Measurements from ENCODE around the gene CCDC80. TPM values are rescaled to one million over a fixed set of nuclear protein-coding genes. Genes with fewer than 3 reads are reported as not detected.

The CCDC80 gene
- total RNA-seq, 1 donor from 2014 or later, result 9.1 TPM

DNA sequence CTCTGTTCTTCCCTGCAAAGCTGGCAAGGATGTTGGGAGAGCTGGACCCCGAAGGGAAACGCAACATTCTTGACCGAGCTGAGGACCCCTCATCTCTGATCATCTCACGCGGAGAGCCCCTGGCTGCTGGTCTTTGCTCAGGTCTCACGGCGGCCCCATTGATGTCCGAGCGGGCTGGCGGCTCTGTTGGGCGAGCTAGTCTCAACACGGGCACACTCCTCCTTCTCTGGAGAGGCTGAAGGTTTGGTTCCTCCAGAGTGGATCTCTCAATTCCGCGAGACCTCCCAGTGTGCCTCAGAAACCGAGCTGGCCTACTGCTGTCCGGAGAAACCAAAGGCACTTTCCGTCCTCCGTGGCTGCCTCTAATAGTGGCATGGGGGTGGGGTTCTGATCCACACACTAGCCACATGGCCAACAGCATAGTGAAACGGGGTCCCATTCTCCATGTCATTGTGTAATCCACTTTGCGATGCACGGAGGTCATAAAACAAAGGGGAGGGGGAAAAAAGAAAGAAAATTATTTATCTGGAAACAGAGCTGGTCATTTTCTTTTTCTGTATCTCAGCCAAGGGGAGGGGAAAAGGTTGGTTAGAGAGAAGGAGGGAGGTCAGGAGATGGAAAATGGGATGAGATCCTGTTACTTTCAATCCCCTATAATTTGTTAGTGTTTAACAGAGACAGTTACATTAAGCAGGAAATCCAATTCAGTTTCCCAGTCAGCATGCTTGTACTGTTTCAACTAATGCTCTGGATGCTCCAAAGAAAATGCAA is 1.3 kb downstream of the CCDC80 start:
- H3K4me3 Mint-ChIP-seq (ENCODE audit: low read depth), result no peak overlapping the region
- H3K27ac Mint-ChIP-seq, result no peak overlapping the region
- peaks cover 8% of the 10 kb centered on the region for H3K4me1 Mint-ChIP-seq (ENCODE audit: low read depth)
- no peaks in the 10 kb centered on the region for H3K9me3 Mint-ChIP-seq (ENCODE audit: low read depth)
- DNase-seq (ENCODE audit: low spot score, unreplicated experiment), result no peak
- no peaks in the 10 kb centered on the region for H3K27me3 Mint-ChIP-seq
- no peaks in the 10 kb centered on the region for H3K36me3 Mint-ChIP-seq (ENCODE audit: insufficient read depth)
- TF ChIP-seq, protein P1, sequence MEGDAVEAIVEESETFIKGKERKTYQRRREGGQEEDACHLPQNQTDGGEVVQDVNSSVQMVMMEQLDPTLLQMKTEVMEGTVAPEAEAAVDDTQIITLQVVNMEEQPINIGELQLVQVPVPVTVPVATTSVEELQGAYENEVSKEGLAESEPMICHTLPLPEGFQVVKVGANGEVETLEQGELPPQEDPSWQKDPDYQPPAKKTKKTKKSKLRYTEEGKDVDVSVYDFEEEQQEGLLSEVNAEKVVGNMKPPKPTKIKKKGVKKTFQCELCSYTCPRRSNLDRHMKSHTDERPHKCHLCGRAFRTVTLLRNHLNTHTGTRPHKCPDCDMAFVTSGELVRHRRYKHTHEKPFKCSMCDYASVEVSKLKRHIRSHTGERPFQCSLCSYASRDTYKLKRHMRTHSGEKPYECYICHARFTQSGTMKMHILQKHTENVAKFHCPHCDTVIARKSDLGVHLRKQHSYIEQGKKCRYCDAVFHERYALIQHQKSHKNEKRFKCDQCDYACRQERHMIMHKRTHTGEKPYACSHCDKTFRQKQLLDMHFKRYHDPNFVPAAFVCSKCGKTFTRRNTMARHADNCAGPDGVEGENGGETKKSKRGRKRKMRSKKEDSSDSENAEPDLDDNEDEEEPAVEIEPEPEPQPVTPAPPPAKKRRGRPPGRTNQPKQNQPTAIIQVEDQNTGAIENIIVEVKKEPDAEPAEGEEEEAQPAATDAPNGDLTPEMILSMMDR (IDR thresholded peaks at IDR 0.05; ENCODE audit: unreplicated experiment), result no peak

DNA sequence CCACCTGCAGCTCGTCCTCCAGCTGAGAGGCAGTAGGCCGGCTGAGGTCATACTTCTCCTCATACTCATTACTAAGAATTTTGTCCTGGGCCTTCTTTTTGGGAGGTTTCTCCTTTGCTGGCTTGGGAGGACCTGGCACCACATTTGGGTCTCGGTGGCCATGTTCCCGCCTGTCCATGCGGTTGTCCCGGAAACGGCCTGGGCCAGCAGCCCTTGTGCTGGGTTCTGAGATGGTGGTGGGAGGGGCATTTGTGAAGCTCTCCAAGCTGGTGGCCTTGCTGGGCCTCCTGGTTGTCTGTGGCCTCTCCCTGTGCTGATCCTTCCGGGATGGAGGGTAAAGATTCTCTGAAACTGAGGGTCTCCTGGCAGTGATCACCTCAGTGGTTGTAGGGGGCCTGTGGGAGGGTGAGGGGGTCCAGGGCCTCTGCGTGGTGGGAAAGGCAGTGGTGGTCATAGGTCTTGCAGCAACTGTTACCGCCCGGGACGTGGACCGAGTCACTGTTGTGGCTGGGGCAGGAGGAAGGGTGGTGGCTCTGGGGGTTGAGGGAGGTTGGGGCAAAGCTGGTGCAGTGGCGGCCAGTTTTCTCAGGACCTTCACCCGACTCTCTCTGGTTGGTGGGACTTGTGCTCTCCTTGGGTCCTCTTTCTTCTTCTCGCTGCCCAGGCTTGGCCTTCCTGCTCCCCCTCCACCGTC is 2.5 kb downstream of the CCDC80 start:
- Mint-ChIP-seq H3K9me3 (ENCODE audit: low read depth) (no peaks in the 10 kb centered on the region), H3K27ac (no peak overlapping the region), H3K4me3 (ENCODE audit: low read depth) (no peak overlapping the region), H3K27me3 (no peaks in the 10 kb centered on the region), H3K4me1 (ENCODE audit: low read depth) (peaks cover 5% of the 10 kb centered on the region), H3K36me3 (ENCODE audit: insufficient read depth) (no peaks in the 10 kb centered on the region)
- DNase-seq (ENCODE audit: low spot score, unreplicated experiment), result no peak
- TF ChIP-seq, protein P1 (IDR thresholded peaks at IDR 0.05; ENCODE audit: unreplicated experiment), result no peak

DNA sequence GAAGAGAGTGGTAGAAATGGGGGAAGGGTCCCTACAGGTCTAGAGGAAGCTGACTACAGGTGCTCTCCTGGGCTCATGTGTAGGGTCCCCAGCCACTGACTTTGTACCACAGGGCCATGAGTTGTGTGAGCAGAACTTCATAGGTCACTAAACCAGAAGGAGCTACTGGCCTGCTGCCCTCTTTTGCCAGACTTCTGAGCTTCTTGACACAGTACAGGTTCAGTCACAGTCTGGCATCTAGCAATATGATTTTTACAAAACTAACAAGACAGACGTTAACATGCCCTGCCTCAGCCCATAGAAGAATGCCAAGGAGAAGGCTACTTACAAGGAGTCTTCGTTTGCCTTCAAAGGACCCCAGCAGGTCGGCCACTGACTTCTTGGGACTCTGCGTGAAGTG is 3.2 kb downstream of the CCDC80 start:
- H3K4me1 Mint-ChIP-seq (ENCODE audit: low read depth), result no peaks in the 10 kb centered on the region
- DNase-seq (ENCODE audit: low spot score, unreplicated experiment), result no peak
- H3K4me3 Mint-ChIP-seq (ENCODE audit: low read depth), result no peak overlapping the region
- TF ChIP-seq, protein P1 (IDR thresholded peaks at IDR 0.05; ENCODE audit: unreplicated experiment), result no peak
- H3K27me3 Mint-ChIP-seq, result no peaks in the 10 kb centered on the region
- no peaks in the 10 kb centered on the region for H3K9me3 Mint-ChIP-seq (ENCODE audit: low read depth)
- no peaks in the 10 kb centered on the region for H3K36me3 Mint-ChIP-seq (ENCODE audit: insufficient read depth)
- H3K27ac Mint-ChIP-seq, result no peak overlapping the region

DNA sequence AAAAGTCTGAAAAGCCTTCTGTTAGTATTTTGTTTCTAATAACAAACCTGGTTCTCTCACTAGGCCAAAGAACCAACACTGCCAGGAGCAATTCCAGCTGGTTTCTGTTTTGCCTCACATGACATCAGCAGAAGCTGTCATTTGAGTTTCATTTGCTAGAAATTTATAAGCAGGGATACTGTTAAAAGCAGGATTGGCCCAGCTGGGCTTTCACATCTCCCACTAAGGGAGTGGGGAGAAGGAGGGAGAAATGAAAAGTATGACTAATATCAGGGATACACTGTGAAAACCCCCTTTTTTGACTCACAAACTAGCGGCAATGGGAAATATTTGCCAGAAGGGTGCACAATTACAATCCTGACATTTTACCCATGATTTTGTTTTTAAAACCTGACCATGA is 5.3 kb downstream of the CCDC80 start:
- H3K36me3 Mint-ChIP-seq (ENCODE audit: insufficient read depth), result no peaks in the 10 kb centered on the region
- no peaks in the 10 kb centered on the region for H3K9me3 Mint-ChIP-seq (ENCODE audit: low read depth)
- no peak overlapping the region for H3K4me3 Mint-ChIP-seq (ENCODE audit: low read depth)
- TF ChIP-seq, protein P1 (IDR thresholded peaks at IDR 0.05; ENCODE audit: unreplicated experiment), result no peak
- H3K4me1 Mint-ChIP-seq (ENCODE audit: low read depth), result no peaks in the 10 kb centered on the region
- DNase-seq (ENCODE audit: low spot score, unreplicated experiment), result no peak
- H3K27ac Mint-ChIP-seq, result no peak overlapping the region
- H3K27me3 Mint-ChIP-seq, result no peaks in the 10 kb centered on the region

DNA sequence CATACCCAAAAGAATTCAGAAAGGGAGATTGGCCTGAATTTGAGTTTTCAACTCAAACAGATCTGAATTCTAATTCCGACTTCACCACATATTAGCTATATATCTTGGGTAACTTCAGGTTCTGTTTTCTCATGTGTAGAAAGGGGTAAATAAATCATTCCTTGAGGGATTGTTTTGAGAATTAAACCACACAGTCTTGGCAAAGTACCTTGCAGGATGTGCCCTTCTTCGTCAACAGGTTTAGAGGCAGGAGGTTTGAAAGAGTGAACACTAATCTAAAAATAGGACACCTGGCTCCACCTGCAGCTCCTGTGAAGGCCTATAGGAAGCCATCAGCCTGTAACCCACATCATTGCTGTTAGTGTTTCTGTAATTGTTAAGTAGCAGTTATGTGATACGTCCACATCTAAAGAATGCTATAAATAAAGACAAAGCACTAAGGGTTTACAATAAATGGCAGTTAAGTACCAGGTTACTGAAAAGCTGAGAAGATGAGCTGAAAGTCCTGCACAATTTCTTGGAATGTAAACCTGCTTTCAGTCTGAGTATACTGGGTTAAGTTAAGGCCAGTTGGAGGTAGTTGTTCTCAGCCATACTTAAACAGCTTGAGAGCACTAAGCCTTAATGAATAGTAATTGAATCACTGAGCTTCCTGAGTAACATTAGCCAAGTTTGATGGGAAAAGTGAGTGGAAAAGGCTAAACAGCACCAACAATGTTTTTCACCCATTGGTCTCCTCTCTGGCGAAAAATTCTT is 6.0 kb downstream of the CCDC80 start:
- Mint-ChIP-seq H3K36me3 (ENCODE audit: insufficient read depth) (no peaks in the 10 kb centered on the region), H3K9me3 (ENCODE audit: low read depth) (no peaks in the 10 kb centered on the region), H3K4me1 (ENCODE audit: low read depth) (no peaks in the 10 kb centered on the region), H3K27ac (no peak overlapping the region), H3K4me3 (ENCODE audit: low read depth) (no peak overlapping the region), H3K27me3 (no peaks in the 10 kb centered on the region)
- TF ChIP-seq, protein P1 (IDR thresholded peaks at IDR 0.05; ENCODE audit: unreplicated experiment), result no peak
- DNase-seq (ENCODE audit: low spot score, unreplicated experiment), result no peak
